MM.1S (cell line): Measurements from ENCODE around the gene S1PR2.

Source experiments
- DNase-seq: peaks from one replicate; pipeline ENCODE4 v3.0.0-alpha.2; 2015
- H2AFZ ChIP-seq: fragments of 300-600 bp; sonication (generic); 2 replicates; pipeline ENCODE4 v1.6.0; 2016; ENCODE audit warnings: antibody characterized with exemption, low read length
- H3F3A ChIP-seq: fragments of 300-600 bp; sonication (generic); 2 replicates; pipeline ENCODE4 v1.6.1; 2016; ENCODE audit warnings: mild to moderate bottlenecking, antibody characterized with exemption, low read length, moderate library complexity, mixed read lengths; ENCODE audit not compliant: insufficient read depth
- H3K27ac ChIP-seq: fragments of 300-600 bp; sonication (generic); 2 replicates; pipeline ENCODE4 v1.5.1; 2016; ENCODE audit warnings: mild to moderate bottlenecking, low read length
- H3K27me3 ChIP-seq: fragments of 300-600 bp; sonication (generic); replicated peaks from 2 replicates; pipeline ENCODE4 v1.6.0; 2016; ENCODE audit warnings: low read length; ENCODE audit not compliant: insufficient read depth
- H3K36me3 ChIP-seq: fragments of 300-600 bp; sonication (generic); replicated peaks from 2 replicates; pipeline ENCODE4 v1.6.1; 2016; ENCODE audit warnings: mild to moderate bottlenecking, low read length, mixed read lengths; ENCODE audit not compliant: insufficient read depth
- H3K4me1 ChIP-seq: fragments of 300-600 bp; sonication (generic); 2 replicates; pipeline ENCODE4 v1.6.1; 2016; ENCODE audit warnings: low read length, mixed read lengths
- H3K4me2 ChIP-seq: fragments of 300-600 bp; sonication (generic); 2 replicates; pipeline ENCODE4 v1.6.0; 2016; ENCODE audit warnings: low read depth, low read length
- H3K4me3 ChIP-seq: fragments of 300-600 bp; sonication (generic); 2 replicates; pipeline ENCODE4 v1.5.1; 2016; ENCODE audit warnings: low read length, mixed read lengths
- H3K79me2 ChIP-seq: fragments of 300-600 bp; sonication (generic); 2 replicates; pipeline ENCODE4 v1.6.1; 2016; ENCODE audit warnings: mixed run types, low read length, mixed read lengths
- H3K9ac ChIP-seq: fragments of 300-600 bp; sonication (generic); 2 replicates; pipeline ENCODE4 v1.6.1; 2016; ENCODE audit warnings: low read length, mixed read lengths
- H3K9me2 ChIP-seq: fragments of 300-600 bp; sonication (generic); replicated peaks from 2 replicates; pipeline ENCODE4 v1.6.1; 2016; ENCODE audit warnings: mild to moderate bottlenecking, low read length, mixed read lengths; ENCODE audit not compliant: insufficient read depth
- H3K9me3 ChIP-seq: fragments of 300-600 bp; sonication (generic); replicated peaks from 2 replicates; pipeline ENCODE4 v1.6.1; 2016; ENCODE audit warnings: mild to moderate bottlenecking, low read length, mixed read lengths; ENCODE audit not compliant: insufficient read depth
- H4K20me1 ChIP-seq: fragments of 300-600 bp; sonication (generic); 2 replicates; pipeline ENCODE4 v1.6.1; 2016; ENCODE audit warnings: mild to moderate bottlenecking, low read length, moderate library complexity, mixed read lengths; ENCODE audit not compliant: insufficient read depth
- CTCF ChIP-seq: fragments of 300-600 bp; sonication (generic); IDR thresholded peaks from 2 replicates; pipeline ENCODE4 v1.5.1; 2016; ENCODE audit warnings: antibody characterized with exemption, low read length, mixed read lengths
- EZH2 ChIP-seq: fragments of 300-600 bp; sonication (generic); optimal IDR thresholded peaks from 2 replicates; pipeline ENCODE3; 2017; ENCODE audit warnings: low read depth, mild to moderate bottlenecking, antibody characterized with exemption, low read length, mixed read lengths
- EZH2phosphoT487 ChIP-seq: fragments of 300-600 bp; sonication (generic); IDR thresholded peaks from 2 replicates; pipeline ENCODE4 v1.6.1; 2018; ENCODE audit warnings: antibody characterized with exemption, low read length

The S1PR2 gene

GRCh38 chr19:10256970-10257615 lies 26.0 kb upstream of the S1PR2 start:
- no peak overlapping the region for H3K4me2 ChIP-seq
- H3K27me3 ChIP-seq = no peaks in the 10 kb centered on the region
- no peak for TF ChIP-seq EZH2phosphoT487
- no peak for TF ChIP-seq EZH2
- TF ChIP-seq CTCF = no peak
- no peak overlapping the region for H2AFZ ChIP-seq
- no peak overlapping the region for H3K4me3 ChIP-seq
- peaks cover 4% of the 10 kb centered on the region for H3K36me3 ChIP-seq
- peaks cover 30% of the 10 kb centered on the region for H3K79me2 ChIP-seq
- H3K9me2 ChIP-seq = no peaks in the 10 kb centered on the region
- no peak overlapping the region for H3K27ac ChIP-seq
- no peak overlapping the region for H3K9ac ChIP-seq
- H3K4me1 ChIP-seq = 0 out of 2 replicates have a peak, but pooled peaks cover 5% of the 10 kb centered on the region
- no peaks in the 10 kb centered on the region for H3K9me3 ChIP-seq
- DNase-seq = no peak
- no peaks in the 10 kb centered on the region for H3F3A ChIP-seq
- no peaks in the 10 kb centered on the region for H4K20me1 ChIP-seq

GRCh38 chr19:10256551-10256950 lies 25.4 kb upstream of the S1PR2 start:
- Histone ChIP-seq H3K79me2 (peaks cover 32% of the 10 kb centered on the region), H4K20me1 (no peaks in the 10 kb centered on the region), H3K36me3 (peaks cover 4% of the 10 kb centered on the region), H3K27me3 (no peaks in the 10 kb centered on the region), H3K9ac (no peak overlapping the region), H3K4me1 (0 out of 2 replicates have a peak, but pooled peaks cover 5% of the 10 kb centered on the region), H2AFZ (no peak overlapping the region), H3K9me3 (no peaks in the 10 kb centered on the region), H3K9me2 (no peaks in the 10 kb centered on the region), H3K4me3 (no peak overlapping the region), H3F3A (no peaks in the 10 kb centered on the region), H3K4me2 (no peak overlapping the region), H3K27ac (no peak overlapping the region)
- TF ChIP-seq EZH2 (no peak), EZH2phosphoT487 (no peak), CTCF (no peak)
- DNase-seq = no peak

- Histone ChIP-seq H3K4me2 (no peak overlapping the region), H3K27me3 (no peaks in the 10 kb centered on the region), H4K20me1 (no peaks in the 10 kb centered on the region), H3K9ac (no peak overlapping the region), H3K27ac (no peak overlapping the region), H3K36me3 (peaks cover 4% of the 10 kb centered on the region), H3F3A (0 out of 2 replicates have a peak, but pooled peaks cover 5% of the 10 kb centered on the region), H3K9me2 (no peaks in the 10 kb centered on the region), H3K4me1 (0 out of 2 replicates have a peak, but pooled peaks cover 9% of the 10 kb centered on the region), H3K4me3 (no peak overlapping the region), H3K9me3 (no peaks in the 10 kb centered on the region), H2AFZ (no peak overlapping the region), H3K79me2 (peaks cover 32% of the 10 kb centered on the region)
- DNase-seq = no peak
- no peak for TF ChIP-seq CTCF
- no peak for TF ChIP-seq EZH2phosphoT487
- TF ChIP-seq EZH2 = no peak
These were observed 24.2 kb upstream of the S1PR2 start for GRCh38 chr19:10255358-10255757.
